ENCODE measurements around the gene ODF4.

DNA sequence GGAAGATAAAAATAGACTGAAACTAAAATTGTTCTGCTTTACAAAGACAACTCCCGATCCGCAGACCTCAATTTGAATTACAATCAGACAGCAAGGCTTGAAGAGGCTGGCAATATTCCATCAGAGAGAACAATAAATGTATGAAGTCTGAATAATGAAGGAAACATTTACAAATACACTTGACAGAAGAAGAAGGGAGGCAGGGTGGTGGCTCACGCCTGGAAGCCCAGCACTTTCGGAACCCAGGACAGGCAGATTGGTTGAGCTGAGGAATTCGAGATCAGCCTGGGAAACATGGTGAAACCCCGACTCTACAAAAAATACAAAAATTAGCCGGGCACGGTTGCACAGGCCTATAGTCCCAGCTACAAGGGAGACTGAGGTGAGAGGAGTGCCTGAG is 14.6 kb downstream of the ODF4 start:
- TF ChIP-seq POLR2AphosphoS5 (IDR thresholded peaks at IDR 0.05; ENCODE audit: low read depth, low read length) (no peak), FOXP2 (optimal IDR thresholded peaks at IDR 0.05; ENCODE audit: borderline replicate concordance, extremely low read depth, extremely low read length, insufficient read depth) (no peak), REST (IDR thresholded peaks at IDR 0.05; ENCODE audit: insufficient read depth in 1 of 2, low read depth in 2 of 2, low read length in 2 of 2) (no peak)

All from PFSK-1 (cell line).